K562 (cell line): ENCODE data around the gene MAPT. TPM values are rescaled to one million over a fixed set of nuclear protein-coding genes. Genes with fewer than 3 reads are reported as not detected.

Experiments used
- ARID2 ChIP-seq: fragments of 450-650 bp; IDR thresholded peaks from 2 replicates; pipeline ENCODE4 v1.6.1; 2017; ENCODE audit warnings: antibody characterized with exemption, mild to moderate bottlenecking
- CC2D1A ChIP-seq: fragments of 450-650 bp; IDR thresholded peaks from 2 replicates; pipeline ENCODE4 v1.6.1; 2017; ENCODE audit warnings: mild to moderate bottlenecking
- DNMT1 ChIP-seq: fragments of 450-650 bp; IDR thresholded peaks from 2 replicates; pipeline ENCODE4 v1.6.1; 2016; ENCODE audit warnings: antibody characterized with exemption, mild to moderate bottlenecking
- EP400 ChIP-seq: fragments of 450-650 bp; IDR thresholded peaks from 2 replicates; pipeline ENCODE4 v1.6.1; 2017; ENCODE audit warnings: antibody characterized with exemption, mild to moderate bottlenecking, moderate library complexity
- MYBL2 ChIP-seq, 2 experiments: fragments of 450-650 bp in 1 of 2; sonication (generic) in 1 of 2; formaldehyde crosslinking in 1 of 2; IDR thresholded peaks; 2 replicates each; pipeline versions ENCODE4 v1.6.1 to v1.8.1; 2017 to 2022; ENCODE audit warnings: borderline replicate concordance in 1 of 2, inconsistent platforms in 1 of 2, low read depth in 1 of 2, mild to moderate bottlenecking in 1 of 2, missing genetic modification reagents in 1 of 2, moderate library complexity in 1 of 2
- MYC ChIP-seq, 2 experiments: fragments of 250-450 bp in 1 of 2; sonication (Bioruptor Pico) in 1 of 2; IDR thresholded peaks; 2 replicates each; pipeline versions ENCODE4 v1.5.1 to v1.6.1; 2012 to 2021; ENCODE audit warnings: low read depth in 2 of 2, borderline replicate concordance in 1 of 2, improper control_type of control experiment in 1 of 2, low read length in 1 of 2, mild to moderate bottlenecking in 1 of 2, moderate library complexity in 1 of 2
- SETDB1 ChIP-seq: IDR thresholded peaks from one replicate; pipeline ENCODE4 v1.6.1; 2012; ENCODE audit warnings: low read length, control low read depth, inconsistent platforms
- SMC3 ChIP-seq: conservative IDR thresholded peaks from 2 replicates; pipeline ENCODE4 v1.6.1; 2011; ENCODE audit warnings: low read depth, low read length, improper control_type of control experiment; ENCODE audit not compliant: insufficient read depth
- TAF15 ChIP-seq: fragments of 200-400 bp; formaldehyde crosslinking; IDR thresholded peaks from 2 replicates; pipeline ENCODE4 v1.6.1; 2017; ENCODE audit warnings: mild to moderate bottlenecking, low read depth, low read length, moderate library complexity
- TAL1 ChIP-seq: fragments of 450-650 bp; IDR thresholded peaks from 2 replicates; pipeline ENCODE4 v1.6.1; 2016; ENCODE audit warnings: mild to moderate bottlenecking
- TBL1XR1 ChIP-seq, 2 experiments: IDR thresholded peaks; 2 replicates each; pipeline ENCODE4 v1.6.1; 2012; ENCODE audit warnings: improper control_type of control experiment in 2 of 2, low read length in 2 of 2, mild to moderate bottlenecking in 1 of 2
- TRIM28 ChIP-seq: fragments of 450-650 bp; IDR thresholded peaks from 2 replicates; pipeline ENCODE4 v1.6.1; 2017
- ZNF12 ChIP-seq: sonication (generic); formaldehyde crosslinking; IDR thresholded peaks from 2 replicates; pipeline ENCODE4 v1.4.0; 2020; ENCODE audit warnings: mild to moderate bottlenecking, missing genetic modification reagents
- ZNF445 ChIP-seq: fragments of 250-450 bp; sonication (Bioruptor Pico); IDR thresholded peaks from 2 replicates; pipeline ENCODE4 v1.4.0; 2020; ENCODE audit warnings: low read depth, mild to moderate bottlenecking, moderate library complexity
- polyA plus RNA-seq, 8 experiments: library from polyadenylated mRNA; depleted of rRNA in 4 of 8; stranded (reverse) in 5 of 8; unstranded in 3 of 8; fragments of >200 nt; fragmentation: Nextera tagmentation in 2 of 8; fragmentation: Illumina TruSeq in 1 of 8; extraction: Ambion mirVana in 2 of 8; extraction: Trizol in 1 of 8; gene quantifications; 2 replicates each; pipeline versions ENCODE4 v1.2.1 to v1.2.3, GENCODE V29; 2011 to 2014; ENCODE audit warnings: inconsistent platforms in 1 of 8, missing spikeins in 1 of 8
- total RNA-seq, 7 experiments: library from RNA; depleted of rRNA in 6 of 7; stranded (reverse); fragments of >200 nt in 6 of 7; fragmentation: Illumina TruSeq in 2 of 7; extraction: Trizol in 2 of 7; gene quantifications; 2 replicates each; pipeline versions ENCODE4 v1.2.1 to v1.2.3, GENCODE V29; 2011 to 2021; ENCODE audit warnings: low replicate concordance in 1 of 7
- TF ChIP-seq, protein P1 (sequence below): fragments of 450-650 bp; formaldehyde crosslinking; IDR thresholded peaks from 2 replicates; pipeline ENCODE4 v1.4.0; 2022; ENCODE audit warnings: missing genetic modification characterization
- TF ChIP-seq, protein P2 (sequence below): fragments of 200-800 bp; sonication (Bioruptor generic); IDR thresholded peaks from 2 replicates; pipeline ENCODE4 v1.6.1; 2017; ENCODE audit warnings: missing genetic modification characterization, missing compliant biosample characterization
- TF ChIP-seq, protein P3 (sequence below), 3 experiments: IDR thresholded peaks in 2 of 3; conservative IDR thresholded peaks in 1 of 3; 2 replicates each; pipeline ENCODE4 v1.5.1; 2011 to 2012; ENCODE audit warnings: low read length in 3 of 3, mild to moderate bottlenecking in 3 of 3, control low read depth in 2 of 3, improper control_type of control experiment in 1 of 3, inconsistent platforms in 1 of 3, low read depth in 1 of 3, mixed read lengths in 1 of 3, moderate library complexity in 1 of 3; ENCODE audit not compliant: insufficient read depth in 2 of 3
- TF ChIP-seq, protein P4 (sequence below): fragments of 450-650 bp; formaldehyde crosslinking; IDR thresholded peaks from 2 replicates; pipeline ENCODE4 v1.4.0; 2020; ENCODE audit warnings: mild to moderate bottlenecking, mixed read lengths
- TF ChIP-seq, protein P5 (sequence below): sonication (generic); formaldehyde crosslinking; IDR thresholded peaks from 2 replicates; pipeline ENCODE4 v1.8.0; 2022; ENCODE audit warnings: missing genetic modification reagents, mild to moderate bottlenecking, borderline replicate concordance

Gene MAPT
- total and polyA plus RNA-seq, 9 of the 15 experiments (the other 6 are each of a cell fraction or from before 2014, with no cell fraction given) = 0.04 to 1.1 (median 0.36) TPM

DNA sequence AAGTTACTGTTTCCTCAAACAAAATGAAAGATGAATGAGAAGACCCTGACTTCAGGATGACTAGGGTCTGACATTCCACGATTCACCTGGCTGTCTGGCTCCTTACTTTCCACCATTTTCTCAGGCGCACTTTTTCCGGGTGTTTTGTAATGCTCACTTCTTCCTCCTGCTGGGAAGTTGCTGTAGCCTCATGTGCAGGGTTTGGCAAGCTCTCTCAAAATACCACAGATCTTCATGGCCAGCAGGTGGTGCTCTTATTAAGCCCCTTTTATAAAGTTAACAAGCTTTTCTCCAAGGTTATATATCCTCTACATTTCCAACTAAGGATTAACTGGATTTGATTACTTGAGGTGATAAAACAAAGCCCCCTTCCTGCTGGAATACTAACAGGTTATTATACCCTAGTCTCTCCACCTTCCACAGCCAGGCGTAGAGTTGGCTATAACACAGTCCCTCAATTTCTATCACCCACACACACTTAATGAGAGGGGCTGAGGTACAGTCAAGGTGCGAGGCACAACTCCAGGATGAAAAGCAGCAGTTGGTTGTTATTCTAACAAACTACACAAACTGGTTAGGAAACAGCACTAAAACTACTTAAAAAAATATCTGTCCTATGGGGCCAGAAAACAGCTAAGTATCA lies 150.1 kb downstream of the MAPT start (continued):
- peak; percentile 64; the same call in 1 of the 2 replicates for TF ChIP-seq CC2D1A
- TF ChIP-seq SETDB1 = no peak
- no peak for TF ChIP-seq TBL1XR1 (IDR thresholded peaks at IDR 0.05; ENCODE audit: low read length in 2 of 2)
- no peak for TF ChIP-seq TRIM28
- TF ChIP-seq, protein P1, sequence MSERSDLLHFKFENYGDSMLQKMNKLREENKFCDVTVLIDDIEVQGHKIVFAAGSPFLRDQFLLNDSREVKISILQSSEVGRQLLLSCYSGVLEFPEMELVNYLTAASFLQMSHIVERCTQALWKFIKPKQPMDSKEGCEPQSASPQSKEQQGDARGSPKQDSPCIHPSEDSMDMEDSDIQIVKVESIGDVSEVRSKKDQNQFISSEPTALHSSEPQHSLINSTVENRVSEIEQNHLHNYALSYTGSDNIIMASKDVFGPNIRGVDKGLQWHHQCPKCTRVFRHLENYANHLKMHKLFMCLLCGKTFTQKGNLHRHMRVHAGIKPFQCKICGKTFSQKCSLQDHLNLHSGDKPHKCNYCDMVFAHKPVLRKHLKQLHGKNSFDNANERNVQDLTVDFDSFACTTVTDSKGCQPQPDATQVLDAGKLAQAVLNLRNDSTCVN = no peak
- TF ChIP-seq MYC (IDR thresholded peaks at IDR 0.05; ENCODE audit: low read depth, low read length) = peak; percentile 41
- no peak for TF ChIP-seq MYC (CRISPR knock-in tag; IDR thresholded peaks at IDR 0.05; ENCODE audit: borderline replicate concordance, low read depth)
- TF ChIP-seq TAF15 = no peak
- TF ChIP-seq TAL1 = no peak
- no peak for TF ChIP-seq DNMT1
- TF ChIP-seq, protein P2, sequence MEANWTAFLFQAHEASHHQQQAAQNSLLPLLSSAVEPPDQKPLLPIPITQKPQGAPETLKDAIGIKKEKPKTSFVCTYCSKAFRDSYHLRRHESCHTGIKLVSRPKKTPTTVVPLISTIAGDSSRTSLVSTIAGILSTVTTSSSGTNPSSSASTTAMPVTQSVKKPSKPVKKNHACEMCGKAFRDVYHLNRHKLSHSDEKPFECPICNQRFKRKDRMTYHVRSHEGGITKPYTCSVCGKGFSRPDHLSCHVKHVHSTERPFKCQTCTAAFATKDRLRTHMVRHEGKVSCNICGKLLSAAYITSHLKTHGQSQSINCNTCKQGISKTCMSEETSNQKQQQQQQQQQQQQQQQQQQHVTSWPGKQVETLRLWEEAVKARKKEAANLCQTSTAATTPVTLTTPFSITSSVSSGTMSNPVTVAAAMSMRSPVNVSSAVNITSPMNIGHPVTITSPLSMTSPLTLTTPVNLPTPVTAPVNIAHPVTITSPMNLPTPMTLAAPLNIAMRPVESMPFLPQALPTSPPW = 0 out of 2 replicates have a peak, but pooled peaks have one; percentile 16
- 0 out of 2 replicates have a peak, but pooled peaks have one; percentile 60 for TF ChIP-seq ARID2
- no peak for TF ChIP-seq ZNF445 (CRISPR knock-in tag)
- TF ChIP-seq EP400 = no peak
- TF ChIP-seq, protein P3, sequence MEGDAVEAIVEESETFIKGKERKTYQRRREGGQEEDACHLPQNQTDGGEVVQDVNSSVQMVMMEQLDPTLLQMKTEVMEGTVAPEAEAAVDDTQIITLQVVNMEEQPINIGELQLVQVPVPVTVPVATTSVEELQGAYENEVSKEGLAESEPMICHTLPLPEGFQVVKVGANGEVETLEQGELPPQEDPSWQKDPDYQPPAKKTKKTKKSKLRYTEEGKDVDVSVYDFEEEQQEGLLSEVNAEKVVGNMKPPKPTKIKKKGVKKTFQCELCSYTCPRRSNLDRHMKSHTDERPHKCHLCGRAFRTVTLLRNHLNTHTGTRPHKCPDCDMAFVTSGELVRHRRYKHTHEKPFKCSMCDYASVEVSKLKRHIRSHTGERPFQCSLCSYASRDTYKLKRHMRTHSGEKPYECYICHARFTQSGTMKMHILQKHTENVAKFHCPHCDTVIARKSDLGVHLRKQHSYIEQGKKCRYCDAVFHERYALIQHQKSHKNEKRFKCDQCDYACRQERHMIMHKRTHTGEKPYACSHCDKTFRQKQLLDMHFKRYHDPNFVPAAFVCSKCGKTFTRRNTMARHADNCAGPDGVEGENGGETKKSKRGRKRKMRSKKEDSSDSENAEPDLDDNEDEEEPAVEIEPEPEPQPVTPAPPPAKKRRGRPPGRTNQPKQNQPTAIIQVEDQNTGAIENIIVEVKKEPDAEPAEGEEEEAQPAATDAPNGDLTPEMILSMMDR (IDR thresholded peaks at IDR 0.05 in 2 of 3, conservative IDR thresholded peaks at IDR 0.05 in 1 of 3; ENCODE audit: insufficient read depth in 2 of 3, low read depth in 1 of 3, low read length in 3 of 3) = peak; percentile 92 to 98 (median 98)
- TF ChIP-seq, protein P4, sequence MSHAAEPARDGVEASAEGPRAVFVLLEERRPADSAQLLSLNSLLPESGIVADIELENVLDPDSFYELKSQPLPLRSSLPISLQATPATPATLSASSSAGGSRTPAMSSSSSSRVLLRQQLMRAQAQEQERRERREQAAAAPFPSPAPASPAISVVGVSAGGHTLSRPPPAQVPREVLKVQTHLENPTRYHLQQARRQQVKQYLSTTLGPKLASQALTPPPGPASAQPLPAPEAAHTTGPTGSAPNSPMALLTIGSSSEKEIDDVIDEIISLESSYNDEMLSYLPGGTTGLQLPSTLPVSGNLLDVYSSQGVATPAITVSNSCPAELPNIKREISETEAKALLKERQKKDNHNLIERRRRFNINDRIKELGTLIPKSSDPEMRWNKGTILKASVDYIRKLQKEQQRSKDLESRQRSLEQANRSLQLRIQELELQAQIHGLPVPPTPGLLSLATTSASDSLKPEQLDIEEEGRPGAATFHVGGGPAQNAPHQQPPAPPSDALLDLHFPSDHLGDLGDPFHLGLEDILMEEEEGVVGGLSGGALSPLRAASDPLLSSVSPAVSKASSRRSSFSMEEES = no peak
- TF ChIP-seq MYBL2 (IDR thresholded peaks at IDR 0.05; ENCODE audit: low read depth) = no peak
- no peak for TF ChIP-seq MYBL2 (CRISPR knock-in tag; IDR thresholded peaks at IDR 0.05; ENCODE audit: borderline replicate concordance)
- TF ChIP-seq ZNF12 (CRISPR knock-in tag) = no peak
- TF ChIP-seq SMC3 = peak; percentile 75
- TF ChIP-seq, protein P5, sequence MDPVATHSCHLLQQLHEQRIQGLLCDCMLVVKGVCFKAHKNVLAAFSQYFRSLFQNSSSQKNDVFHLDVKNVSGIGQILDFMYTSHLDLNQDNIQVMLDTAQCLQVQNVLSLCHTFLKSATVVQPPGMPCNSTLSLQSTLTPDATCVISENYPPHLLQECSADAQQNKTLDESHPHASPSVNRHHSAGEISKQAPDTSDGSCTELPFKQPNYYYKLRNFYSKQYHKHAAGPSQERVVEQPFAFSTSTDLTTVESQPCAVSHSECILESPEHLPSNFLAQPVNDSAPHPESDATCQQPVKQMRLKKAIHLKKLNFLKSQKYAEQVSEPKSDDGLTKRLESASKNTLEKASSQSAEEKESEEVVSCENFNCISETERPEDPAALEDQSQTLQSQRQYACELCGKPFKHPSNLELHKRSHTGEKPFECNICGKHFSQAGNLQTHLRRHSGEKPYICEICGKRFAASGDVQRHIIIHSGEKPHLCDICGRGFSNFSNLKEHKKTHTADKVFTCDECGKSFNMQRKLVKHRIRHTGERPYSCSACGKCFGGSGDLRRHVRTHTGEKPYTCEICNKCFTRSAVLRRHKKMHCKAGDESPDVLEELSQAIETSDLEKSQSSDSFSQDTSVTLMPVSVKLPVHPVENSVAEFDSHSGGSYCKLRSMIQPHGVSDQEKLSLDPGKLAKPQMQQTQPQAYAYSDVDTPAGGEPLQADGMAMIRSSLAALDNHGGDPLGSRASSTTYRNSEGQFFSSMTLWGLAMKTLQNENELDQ (CRISPR knock-in tag) = no peak
